HT1080 (cell line): ENCODE measurements around the gene ALDOC. TPM values are rescaled to one million over a fixed set of nuclear protein-coding genes. Genes with fewer than 3 reads are reported as not detected.
A peak's percentile ranks its signal among the peaks of the same experiment; 100 is the strongest.

ENCODE experiments used
- DNase-seq: peaks from one replicate; pipeline ENCODE4 v3.0.0-alpha.2; 2015; ENCODE audit warnings: low read depth
- total RNA-seq: library from RNA; depleted of rRNA; stranded (reverse); fragments of >200 nt; shearing (Covaris generic); gene quantifications from 2 replicates; pipeline ENCODE4 v1.2.3, GENCODE V29; 2014

ALDOC gene
- total RNA-seq, 1 experiment from 2014 or later, result 18.4 TPM

- DNase-seq, result no peak
Observed at GRCh38 chr17:28553000-28553505, 23.6 kb downstream of the ALDOC start.

- peak; percentile 27 for DNase-seq
Observed at GRCh38 chr17:28552176-28552999, 24.3 kb downstream of the ALDOC start, which contains the start of gene UNC119. Gene UNC119 (minus strand): TSS chr17:28552624. CDS start chr17:28552557, 67 bp downstream.

- no peak for DNase-seq
Observed at GRCh38 chr17:28551421-28552175, 25.1 kb downstream of the ALDOC start.

GRCh38 chr17:28550858-28551257 lies 25.8 kb downstream of the ALDOC start:
- DNase-seq, result no peak

GRCh38 chr17:28549236-28550132 lies 27.2 kb downstream of the ALDOC start:
- no peak for DNase-seq

GRCh38 chr17:28548417-28549130 lies 28.1 kb downstream of the ALDOC start:
- no peak for DNase-seq

- DNase-seq, result peak; percentile 75
Observed at GRCh38 chr17:28547623-28548416, 28.9 kb downstream of the ALDOC start.

- no peak for DNase-seq
Observed at GRCh38 chr17:28547096-28547622, 29.5 kb downstream of the ALDOC start.

GRCh38 chr17:28545787-28546415 lies 30.8 kb downstream of the ALDOC start:
- no peak for DNase-seq

GRCh38 chr17:28545141-28545503 lies 31.6 kb downstream of the ALDOC start:
- no peak for DNase-seq

GRCh38 chr17:28544402-28545140 lies 32.1 kb downstream of the ALDOC start:
- no peak for DNase-seq

- no peak for DNase-seq
Observed at GRCh38 chr17:28541439-28541838, 35.3 kb downstream of the ALDOC start.

GRCh38 chr17:28540231-28540630 lies 36.5 kb downstream of the ALDOC start:
- DNase-seq, result no peak

- DNase-seq, result no peak
Observed at GRCh38 chr17:28538296-28538895, 38.3 kb downstream of the ALDOC start.

- DNase-seq, result no peak
Observed at GRCh38 chr17:28537219-28537610, 39.5 kb downstream of the ALDOC start.

GRCh38 chr17:28536532-28537218 lies 40.0 kb downstream of the ALDOC start:
- no peak for DNase-seq

GRCh38 chr17:28534740-28535375 lies 41.8 kb downstream of the ALDOC start:
- no peak for DNase-seq
